DOHH2 (cell line): ENCODE data around the gene XIRP2.

Source experiments
- CTCF ChIP-seq: fragments of 200-600 bp; sonication (generic); IDR thresholded peaks from one replicate; pipeline ENCODE4 v1.5.1; 2014; ENCODE audit warnings: antibody characterized with exemption, mild to moderate bottlenecking, low read depth, low read length; ENCODE audit not compliant: poor library complexity, severe bottlenecking
- EZH2phosphoT487 ChIP-seq: fragments of 200-600 bp; sonication (generic); IDR thresholded peaks from 2 replicates; pipeline ENCODE4 v1.6.1; 2017; ENCODE audit warnings: borderline replicate concordance, mild to moderate bottlenecking, antibody characterized with exemption, low read length, moderate library complexity, mixed read lengths

DNA sequence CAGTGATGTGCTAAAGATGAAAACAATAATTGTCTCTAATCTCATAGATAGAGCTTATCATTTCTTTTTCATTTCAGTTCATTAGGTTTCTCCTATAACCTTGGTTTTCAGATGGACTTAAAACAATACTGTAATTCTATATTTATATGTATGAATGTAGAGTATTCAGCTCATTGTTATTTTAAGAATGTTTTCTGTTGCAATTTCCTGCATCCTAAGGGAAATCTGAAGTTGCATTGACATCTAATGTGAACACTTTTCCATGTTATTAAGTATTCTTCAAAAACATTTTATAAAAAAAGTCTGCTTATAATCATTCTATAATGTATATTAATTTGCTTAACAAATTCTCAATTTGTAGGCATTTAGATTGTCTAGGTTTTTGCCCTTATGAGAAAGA lies 288.9 kb downstream of the XIRP2 start:
- TF ChIP-seq CTCF (no peak), EZH2phosphoT487 (no peak)
